ENCODE measurements around the gene GOLGA6B.
"Not testable (repeated sequence)": the region's sequence is repeated elsewhere in the genome, so short reads cannot be mapped to it uniquely, and the experiment has no call there.

The GOLGA6B gene

DNA sequence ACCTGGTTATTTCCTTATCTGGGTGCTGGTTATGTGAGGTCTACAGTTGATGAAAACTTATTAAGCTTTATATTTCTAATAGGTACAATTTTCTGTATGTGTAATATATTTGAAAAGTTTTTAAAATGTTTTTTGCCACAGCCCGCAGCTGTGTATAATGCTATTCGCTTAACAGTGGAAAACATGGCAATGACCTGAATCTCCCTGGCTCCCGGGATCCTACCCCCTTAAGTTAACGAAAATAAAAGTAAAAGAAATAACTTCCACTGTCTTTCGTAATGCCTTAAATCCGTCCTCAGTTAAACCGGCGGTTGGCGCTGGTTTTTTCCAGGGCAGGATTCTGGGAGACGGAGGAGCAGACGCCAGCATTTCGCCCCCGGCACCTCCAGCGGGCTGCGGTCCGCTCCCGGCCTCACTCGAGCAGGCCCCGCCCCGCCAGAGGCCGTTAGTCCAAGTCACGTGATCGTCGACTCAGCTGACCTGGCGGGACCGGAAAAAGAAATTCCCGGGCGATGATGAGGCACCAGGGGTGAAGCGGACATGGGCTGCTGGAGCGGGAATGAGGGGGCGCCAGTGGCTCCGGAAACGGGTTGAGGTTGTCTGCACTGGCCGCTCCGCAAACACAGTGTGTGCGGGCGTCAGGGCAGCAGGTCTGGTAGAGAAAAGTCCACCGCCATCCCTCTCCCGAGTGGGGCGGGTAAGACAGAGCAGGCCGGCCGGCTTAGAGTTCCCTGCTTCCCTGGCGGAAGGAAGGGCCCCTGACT is 17.8 kb upstream of the GOLGA6B start:
- H3K23ac ChIP-seq (ENCODE audit: low read length in 2 of 2); H4K91ac ChIP-seq (ENCODE audit: low read length); H3K9me3 ChIP-seq (ENCODE audit: control insufficient read depth, low read length); H3K4me1 ChIP-seq (ENCODE audit: control insufficient read depth, insufficient read depth, low read depth, low read length); H3K79me1 ChIP-seq (replicated peaks; ENCODE audit: low read length, poor library complexity, severe bottlenecking); H3K27ac ChIP-seq (ENCODE audit: low read length, poor library complexity, severe bottlenecking); H2AK5ac ChIP-seq (ENCODE audit: low read length, severe bottlenecking); H2BK15ac ChIP-seq (ENCODE audit: low read depth, poor library complexity, severe bottlenecking); H3K14ac ChIP-seq (ENCODE audit: low read length in 2 of 2); H3K4ac ChIP-seq (ENCODE audit: low read depth in 1 of 2, low read length in 2 of 2); H2AFZ ChIP-seq (ENCODE audit: low read depth, low read length); H3K27me3 ChIP-seq (ENCODE audit: control insufficient read depth in 1 of 2, insufficient read depth in 1 of 2, low read length in 2 of 2); H2BK12ac ChIP-seq (ENCODE audit: low read length in 2 of 2); H3K36me3 ChIP-seq (ENCODE audit: control insufficient read depth in 1 of 2, insufficient read depth in 2 of 2, low read depth in 1 of 2, low read length in 2 of 2); H2BK120ac ChIP-seq (ENCODE audit: low read depth, low read length); H4K8ac ChIP-seq (ENCODE audit: low read length); H2BK5ac ChIP-seq (ENCODE audit: low read depth, low read length, poor library complexity, severe bottlenecking); H3K18ac ChIP-seq (ENCODE audit: low read depth in 1 of 2, low read length in 2 of 2): not testable (repeated sequence)
- WGBS: no CpG with 5 or more reads among the region's 43 CpGs
- H3K9ac ChIP-seq (ENCODE audit: low read length): peak overlapping the region; percentile 70
- DNase-seq: peak; percentile 85
- peak overlapping the region; percentile 53 for H3K4me2 ChIP-seq (ENCODE audit: low read length, poor library complexity, severe bottlenecking)
- peak overlapping the region in 1 of 2 experiments; percentile 44 for H3K4me3 ChIP-seq (ENCODE audit: insufficient read depth in 1 of 2, low read depth in 1 of 2, low read length in 2 of 2)

DNA sequence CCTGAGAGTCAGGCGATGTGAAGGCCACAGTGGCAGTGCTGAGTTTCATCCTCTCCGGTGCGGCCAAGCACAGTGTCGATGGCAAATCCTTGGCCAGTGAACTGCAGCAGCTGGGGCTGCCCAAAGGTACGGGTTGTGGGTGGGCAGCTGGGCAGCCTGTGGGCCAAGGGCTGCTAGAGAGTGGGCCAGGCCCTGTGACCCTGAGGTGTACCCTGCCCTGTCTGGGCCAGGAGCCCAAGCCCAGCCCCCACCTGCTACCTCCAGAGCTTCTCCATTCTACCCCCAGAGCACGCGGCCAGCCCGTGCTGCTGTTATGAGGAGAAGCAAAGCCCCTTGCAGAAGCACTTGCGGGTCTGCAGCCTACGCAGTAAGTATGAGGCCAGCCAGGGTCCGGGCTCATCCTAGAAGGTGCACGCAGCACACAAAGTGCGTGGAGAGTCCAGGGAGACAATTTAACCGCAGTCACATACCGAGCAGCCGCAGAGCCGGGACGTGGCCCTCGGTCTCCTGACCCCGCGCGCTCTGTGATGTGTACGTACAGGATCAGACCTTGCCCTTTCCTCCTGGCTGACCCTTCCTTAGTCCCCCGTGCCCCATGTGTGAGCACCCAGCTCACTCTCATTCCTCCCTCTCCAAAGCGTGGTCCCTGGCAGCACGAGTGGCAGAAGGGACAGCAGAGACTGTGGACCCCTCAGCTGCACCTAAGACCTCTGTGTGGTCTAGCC is 14.6 kb upstream of the GOLGA6B start:
- H3K4me1 ChIP-seq (ENCODE audit: control insufficient read depth, insufficient read depth, low read depth, low read length); H3K18ac ChIP-seq (ENCODE audit: low read depth in 1 of 2, low read length in 2 of 2); H2AK5ac ChIP-seq (ENCODE audit: low read length, severe bottlenecking); H4K8ac ChIP-seq (ENCODE audit: low read length); H3K36me3 ChIP-seq (ENCODE audit: control insufficient read depth in 1 of 2, insufficient read depth in 2 of 2, low read depth in 1 of 2, low read length in 2 of 2); H3K4me2 ChIP-seq (ENCODE audit: low read length, poor library complexity, severe bottlenecking); H3K9ac ChIP-seq (ENCODE audit: low read length); H2BK15ac ChIP-seq (ENCODE audit: low read depth, poor library complexity, severe bottlenecking); H3K4ac ChIP-seq (ENCODE audit: low read depth in 1 of 2, low read length in 2 of 2); H3K14ac ChIP-seq (ENCODE audit: low read length in 2 of 2); H2AFZ ChIP-seq (ENCODE audit: low read depth, low read length); H3K23ac ChIP-seq (ENCODE audit: low read length in 2 of 2); DNase-seq; H3K4me3 ChIP-seq (ENCODE audit: insufficient read depth in 1 of 2, low read depth in 1 of 2, low read length in 2 of 2); H3K27ac ChIP-seq (ENCODE audit: low read length, poor library complexity, severe bottlenecking); H4K91ac ChIP-seq (ENCODE audit: low read length); H2BK120ac ChIP-seq (ENCODE audit: low read depth, low read length); H3K27me3 ChIP-seq (ENCODE audit: control insufficient read depth in 1 of 2, insufficient read depth in 1 of 2, low read length in 2 of 2); H3K9me3 ChIP-seq (ENCODE audit: control insufficient read depth, low read length); H2BK12ac ChIP-seq (ENCODE audit: low read length in 2 of 2); H2BK5ac ChIP-seq (ENCODE audit: low read depth, low read length, poor library complexity, severe bottlenecking); H3K79me1 ChIP-seq (replicated peaks; ENCODE audit: low read length, poor library complexity, severe bottlenecking): not testable (repeated sequence)
- no CpG with 5 or more reads among the region's 26 CpGs for WGBS

DNA sequence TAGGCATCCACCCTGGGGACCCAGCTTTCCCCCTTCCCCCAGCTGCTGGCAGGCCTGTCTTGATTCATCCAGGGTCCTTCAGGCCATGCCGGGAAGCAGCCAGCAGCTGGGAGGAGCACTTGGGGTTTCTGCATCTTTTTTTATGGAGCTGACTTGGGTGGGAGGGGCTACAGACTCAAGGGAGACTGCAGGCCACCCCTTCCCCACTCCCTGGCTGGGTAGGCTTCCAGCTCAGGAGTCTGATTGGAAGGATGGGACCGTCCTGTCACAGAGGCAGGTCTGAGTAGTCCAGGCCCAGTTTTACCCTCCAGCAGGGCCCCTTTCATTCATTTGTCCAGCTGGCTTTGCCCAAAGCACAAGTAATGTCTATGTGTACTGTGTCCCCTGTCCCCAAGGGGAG is 12.2 kb upstream of the GOLGA6B start:
- H4K8ac ChIP-seq (ENCODE audit: low read length); H3K4me2 ChIP-seq (ENCODE audit: low read length, poor library complexity, severe bottlenecking); DNase-seq; H3K27ac ChIP-seq (ENCODE audit: low read length, poor library complexity, severe bottlenecking); H2BK15ac ChIP-seq (ENCODE audit: low read depth, poor library complexity, severe bottlenecking); H3K27me3 ChIP-seq (ENCODE audit: control insufficient read depth in 1 of 2, insufficient read depth in 1 of 2, low read length in 2 of 2); H3K4me1 ChIP-seq (ENCODE audit: control insufficient read depth, insufficient read depth, low read depth, low read length); H3K36me3 ChIP-seq (ENCODE audit: control insufficient read depth in 1 of 2, insufficient read depth in 2 of 2, low read depth in 1 of 2, low read length in 2 of 2); H3K4ac ChIP-seq (ENCODE audit: low read depth in 1 of 2, low read length in 2 of 2); H3K23ac ChIP-seq (ENCODE audit: low read length in 2 of 2); H4K91ac ChIP-seq (ENCODE audit: low read length); H3K9me3 ChIP-seq (ENCODE audit: control insufficient read depth, low read length); H2BK5ac ChIP-seq (ENCODE audit: low read depth, low read length, poor library complexity, severe bottlenecking); H3K14ac ChIP-seq (ENCODE audit: low read length in 2 of 2); H2BK12ac ChIP-seq (ENCODE audit: low read length in 2 of 2); H2BK120ac ChIP-seq (ENCODE audit: low read depth, low read length); H3K79me1 ChIP-seq (replicated peaks; ENCODE audit: low read length, poor library complexity, severe bottlenecking); H3K9ac ChIP-seq (ENCODE audit: low read length); H3K4me3 ChIP-seq (ENCODE audit: insufficient read depth in 1 of 2, low read depth in 1 of 2, low read length in 2 of 2); H3K18ac ChIP-seq (ENCODE audit: low read depth in 1 of 2, low read length in 2 of 2); H2AFZ ChIP-seq (ENCODE audit: low read depth, low read length); H2AK5ac ChIP-seq (ENCODE audit: low read length, severe bottlenecking): not testable (repeated sequence)
- WGBS: no CpG with 5 or more reads among the region's 2 CpGs

DNA sequence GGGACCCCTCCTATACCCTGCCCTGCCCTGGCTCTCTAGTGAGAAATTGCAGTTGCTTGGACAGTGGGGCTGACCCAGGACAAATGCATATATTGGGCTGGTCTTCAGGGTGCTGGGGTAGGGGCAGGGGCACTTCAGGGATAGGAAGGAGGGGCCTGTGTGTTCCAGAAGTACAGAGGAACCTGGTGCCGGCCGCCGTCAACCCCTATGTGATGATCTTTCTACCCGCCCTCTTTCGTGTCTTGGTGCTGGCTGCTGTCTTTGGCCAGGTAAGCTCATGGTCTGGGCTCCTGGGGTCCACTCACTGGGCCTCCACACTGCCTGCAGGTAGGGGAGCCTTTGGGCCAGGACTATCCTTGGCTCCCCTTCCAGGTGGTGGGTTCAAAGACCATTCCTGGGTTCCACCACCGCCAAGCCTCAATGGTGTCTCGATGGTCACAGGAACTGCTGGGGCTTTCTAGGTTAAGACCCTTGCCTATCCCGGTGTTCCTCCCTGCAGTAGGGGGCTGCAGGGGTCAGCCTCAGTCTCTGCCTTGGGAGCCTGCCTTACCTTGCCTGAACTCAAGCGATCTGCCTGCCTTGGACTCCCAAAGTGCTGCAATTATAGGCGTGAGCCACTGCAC is 5.8 kb upstream of the GOLGA6B start:
- not testable (repeated sequence) for H3K4me3 ChIP-seq (ENCODE audit: insufficient read depth in 1 of 2, low read depth in 1 of 2, low read length in 2 of 2); H2BK5ac ChIP-seq (ENCODE audit: low read depth, low read length, poor library complexity, severe bottlenecking); DNase-seq; H3K9ac ChIP-seq (ENCODE audit: low read length); H3K27ac ChIP-seq (ENCODE audit: low read length, poor library complexity, severe bottlenecking); H2BK120ac ChIP-seq (ENCODE audit: low read depth, low read length); H3K27me3 ChIP-seq (ENCODE audit: control insufficient read depth in 1 of 2, insufficient read depth in 1 of 2, low read length in 2 of 2); H3K36me3 ChIP-seq (ENCODE audit: control insufficient read depth in 1 of 2, insufficient read depth in 2 of 2, low read depth in 1 of 2, low read length in 2 of 2); H3K9me3 ChIP-seq (ENCODE audit: control insufficient read depth, low read length); H2BK15ac ChIP-seq (ENCODE audit: low read depth, poor library complexity, severe bottlenecking); H3K4me2 ChIP-seq (ENCODE audit: low read length, poor library complexity, severe bottlenecking); H2AFZ ChIP-seq (ENCODE audit: low read depth, low read length); H4K8ac ChIP-seq (ENCODE audit: low read length); H2AK5ac ChIP-seq (ENCODE audit: low read length, severe bottlenecking); H3K18ac ChIP-seq (ENCODE audit: low read depth in 1 of 2, low read length in 2 of 2); H3K4me1 ChIP-seq (ENCODE audit: control insufficient read depth, insufficient read depth, low read depth, low read length); H4K91ac ChIP-seq (ENCODE audit: low read length); H3K4ac ChIP-seq (ENCODE audit: low read depth in 1 of 2, low read length in 2 of 2); H3K14ac ChIP-seq (ENCODE audit: low read length in 2 of 2); H2BK12ac ChIP-seq (ENCODE audit: low read length in 2 of 2); H3K23ac ChIP-seq (ENCODE audit: low read length in 2 of 2); H3K79me1 ChIP-seq (replicated peaks; ENCODE audit: low read length, poor library complexity, severe bottlenecking)
- WGBS: 100% methylated on average over 2 of the region's 10 CpGs
